ENCODE measurements around the gene SFI1.
A peak's percentile ranks its signal among the peaks of the same experiment; 100 is the strongest.

SFI1 gene

GRCh38 chr22:31618471-31619176 lies 122.3 kb downstream of the SFI1 start:
- no peak for DNase-seq

- no peak for DNase-seq
Observed at GRCh38 chr22:31619611-31620300, 123.4 kb downstream of the SFI1 start.

GRCh38 chr22:31620756-31621480 lies 124.6 kb downstream of the SFI1 start:
- no peak for DNase-seq

- no peak for DNase-seq
Observed at GRCh38 chr22:31621507-31622124, 125.3 kb downstream of the SFI1 start.

GRCh38 chr22:31622980-31623379 lies 126.6 kb downstream of the SFI1 start:
- no peak for DNase-seq

GRCh38 chr22:31623592-31624304 lies 127.4 kb downstream of the SFI1 start:
- no peak for DNase-seq

GRCh38 chr22:31625257-31625640 lies 128.9 kb downstream of the SFI1 start:
- no peak for DNase-seq

- no peak for DNase-seq
Observed at GRCh38 chr22:31625661-31626426, 129.5 kb downstream of the SFI1 start.

GRCh38 chr22:31626427-31627150 lies 130.3 kb downstream of the SFI1 start:
- no peak for DNase-seq

- DNase-seq = no peak
Observed at GRCh38 chr22:31627223-31627731, 130.9 kb downstream of the SFI1 start.

- DNase-seq = no peak
Observed at GRCh38 chr22:31628362-31628761, 132.0 kb downstream of the SFI1 start.

- peak; percentile 24 for DNase-seq
Observed at GRCh38 chr22:31628969-31629708, 132.8 kb downstream of the SFI1 start.

GRCh38 chr22:31629741-31630184 lies 133.4 kb downstream of the SFI1 start:
- DNase-seq = no peak

GRCh38 chr22:31630331-31631329 lies 134.3 kb downstream of the SFI1 start:
- DNase-seq = peak; percentile 94

GRCh38 chr22:31631436-31631835 lies 135.1 kb downstream of the SFI1 start:
- no peak for DNase-seq

- no peak for DNase-seq
Observed at GRCh38 chr22:31635638-31636306, 139.4 kb downstream of the SFI1 start.

GRCh38 chr22:31637447-31637890 lies 141.1 kb downstream of the SFI1 start:
- peak; percentile 23 for DNase-seq
